ENCODE data around the gene ZBED4. TPM values are rescaled to one million over a fixed set of nuclear protein-coding genes. Genes with fewer than 3 reads are reported as not detected.
A peak's percentile ranks its signal among the peaks of the same experiment; 100 is the strongest.

Gene ZBED4
- total RNA-seq, 1 donor from 2014 or later, result 22.7 TPM

DNA sequence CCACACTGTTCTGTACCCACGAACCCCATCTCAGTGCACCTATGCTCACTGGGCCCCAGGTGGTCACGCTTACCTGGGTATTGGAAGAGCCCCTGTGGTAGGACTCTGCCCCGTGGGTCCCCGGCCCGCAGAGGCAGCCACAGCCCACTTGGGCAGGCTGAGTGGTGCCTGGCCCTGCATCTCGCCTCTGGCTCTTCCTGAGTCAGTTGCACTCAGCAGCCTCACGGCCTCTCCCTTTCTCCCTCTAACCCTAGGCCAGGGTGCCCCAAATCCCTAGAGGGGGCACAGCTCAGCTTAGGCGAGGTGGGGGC, 74.5 kb downstream of the ZBED4 start:
- Mint-ChIP-seq H3K9me3 (ENCODE audit: unreplicated experiment) (peaks cover 3% of the 10 kb centered on the region), H3K27me3 (ENCODE audit: low read depth, unreplicated experiment) (peaks cover 18% of the 10 kb centered on the region), H3K4me1 (ENCODE audit: low read depth, unreplicated experiment) (no peaks in the 10 kb centered on the region), H3K36me3 (ENCODE audit: low read depth, unreplicated experiment) (no peaks in the 10 kb centered on the region), H3K27ac (ENCODE audit: unreplicated experiment) (no peak overlapping the region), H3K4me3 (ENCODE audit: unreplicated experiment) (no peak overlapping the region)
- no peaks in the 10 kb centered on the region for H3K9me3 ChIP-seq (ENCODE audit: insufficient read depth, low read depth, low read length)
- H3K4me3 ChIP-seq (ENCODE audit: insufficient read depth, low read depth, low read length), result no peak overlapping the region
- no peak overlapping the region for H3K4me2 ChIP-seq (ENCODE audit: low read length)
- no peaks in the 10 kb centered on the region for H3K79me2 ChIP-seq (ENCODE audit: insufficient read depth, low read length)
- FAIRE-seq, result no peak
- no peaks in the 10 kb centered on the region for H3K27me3 ChIP-seq (ENCODE audit: insufficient read depth, low read length)
- H3K4me1 ChIP-seq (ENCODE audit: insufficient read depth, low read length), result no peaks in the 10 kb centered on the region
- H4K20me1 ChIP-seq (ENCODE audit: insufficient read depth, low read length), result no peaks in the 10 kb centered on the region
- DNase-seq (ENCODE audit: low read depth), result no peak
- H2AFZ ChIP-seq (ENCODE audit: low read depth, low read length), result no peak overlapping the region
- no peak for TF ChIP-seq EZH2 (IDR thresholded peaks at IDR 0.05; ENCODE audit: insufficient read depth, low read length)
- TF ChIP-seq, protein P1, sequence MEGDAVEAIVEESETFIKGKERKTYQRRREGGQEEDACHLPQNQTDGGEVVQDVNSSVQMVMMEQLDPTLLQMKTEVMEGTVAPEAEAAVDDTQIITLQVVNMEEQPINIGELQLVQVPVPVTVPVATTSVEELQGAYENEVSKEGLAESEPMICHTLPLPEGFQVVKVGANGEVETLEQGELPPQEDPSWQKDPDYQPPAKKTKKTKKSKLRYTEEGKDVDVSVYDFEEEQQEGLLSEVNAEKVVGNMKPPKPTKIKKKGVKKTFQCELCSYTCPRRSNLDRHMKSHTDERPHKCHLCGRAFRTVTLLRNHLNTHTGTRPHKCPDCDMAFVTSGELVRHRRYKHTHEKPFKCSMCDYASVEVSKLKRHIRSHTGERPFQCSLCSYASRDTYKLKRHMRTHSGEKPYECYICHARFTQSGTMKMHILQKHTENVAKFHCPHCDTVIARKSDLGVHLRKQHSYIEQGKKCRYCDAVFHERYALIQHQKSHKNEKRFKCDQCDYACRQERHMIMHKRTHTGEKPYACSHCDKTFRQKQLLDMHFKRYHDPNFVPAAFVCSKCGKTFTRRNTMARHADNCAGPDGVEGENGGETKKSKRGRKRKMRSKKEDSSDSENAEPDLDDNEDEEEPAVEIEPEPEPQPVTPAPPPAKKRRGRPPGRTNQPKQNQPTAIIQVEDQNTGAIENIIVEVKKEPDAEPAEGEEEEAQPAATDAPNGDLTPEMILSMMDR (IDR thresholded peaks at IDR 0.05; ENCODE audit: insufficient read depth, low read depth, low read length), result no peak
- H3K36me3 ChIP-seq (ENCODE audit: insufficient read depth, low read length), result peaks cover 2% of the 10 kb centered on the region
- H3K27ac ChIP-seq (ENCODE audit: low read depth, low read length), result no peak overlapping the region
- H3K9ac ChIP-seq (ENCODE audit: low read length), result no peak overlapping the region

DNA sequence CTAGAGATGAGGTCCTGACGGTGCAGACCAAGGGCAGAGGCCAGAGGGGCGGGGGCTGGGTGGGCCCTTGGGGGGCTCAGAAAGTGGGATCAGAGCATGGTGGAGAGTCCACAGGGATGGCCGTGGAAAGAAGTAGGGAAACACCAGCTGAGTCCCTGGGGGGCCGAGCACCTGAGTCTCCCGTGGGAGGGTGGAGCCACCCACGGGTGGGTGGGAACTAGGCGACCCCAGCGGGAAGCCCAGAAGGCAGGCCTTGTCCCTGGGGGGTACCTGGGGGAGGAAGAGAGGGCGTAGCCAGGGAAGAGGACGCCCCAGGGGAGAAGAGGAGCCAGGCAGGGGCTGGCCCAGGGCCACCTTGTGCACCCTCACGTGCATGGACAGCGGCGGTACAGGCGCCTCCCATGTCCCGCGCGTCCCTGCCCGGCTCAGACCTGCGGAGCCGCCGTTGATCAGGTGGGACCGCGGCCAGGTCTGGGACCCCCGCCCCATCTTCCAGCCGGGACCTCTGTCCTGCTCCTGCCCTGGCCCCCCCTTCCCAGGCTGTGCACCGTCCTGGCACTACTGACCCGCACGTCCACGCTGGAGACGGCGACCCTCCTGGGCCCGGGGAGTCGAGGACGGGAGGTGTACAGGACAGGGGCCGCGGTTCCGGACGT, 75.0 kb downstream of the ZBED4 start:
- H3K36me3 Mint-ChIP-seq (ENCODE audit: low read depth, unreplicated experiment), result no peaks in the 10 kb centered on the region
- no peak for DNase-seq (ENCODE audit: low read depth)
- Histone ChIP-seq H3K4me2 (ENCODE audit: low read length) (no peak overlapping the region), H3K9ac (ENCODE audit: low read length) (no peak overlapping the region), H3K27ac (ENCODE audit: low read depth, low read length) (no peak overlapping the region), H3K36me3 (ENCODE audit: insufficient read depth, low read length) (peaks cover 2% of the 10 kb centered on the region), H3K27me3 (ENCODE audit: insufficient read depth, low read length) (no peaks in the 10 kb centered on the region), H3K4me3 (ENCODE audit: insufficient read depth, low read depth, low read length) (no peak overlapping the region), H3K79me2 (ENCODE audit: insufficient read depth, low read length) (no peaks in the 10 kb centered on the region), H4K20me1 (ENCODE audit: insufficient read depth, low read length) (no peaks in the 10 kb centered on the region), H3K9me3 (ENCODE audit: insufficient read depth, low read depth, low read length) (no peaks in the 10 kb centered on the region), H3K4me1 (ENCODE audit: insufficient read depth, low read length) (no peaks in the 10 kb centered on the region), H2AFZ (ENCODE audit: low read depth, low read length) (no peak overlapping the region)
- peaks cover 19% of the 10 kb centered on the region for H3K27me3 Mint-ChIP-seq (ENCODE audit: low read depth, unreplicated experiment)
- no peak for TF ChIP-seq EZH2 (IDR thresholded peaks at IDR 0.05; ENCODE audit: insufficient read depth, low read length)
- TF ChIP-seq, protein P1 (IDR thresholded peaks at IDR 0.05; ENCODE audit: insufficient read depth, low read depth, low read length), result no peak
- FAIRE-seq, result no peak
- H3K4me1 Mint-ChIP-seq (ENCODE audit: low read depth, unreplicated experiment), result no peaks in the 10 kb centered on the region
- no peak overlapping the region for H3K4me3 Mint-ChIP-seq (ENCODE audit: unreplicated experiment)
- no peak overlapping the region for H3K27ac Mint-ChIP-seq (ENCODE audit: unreplicated experiment)
- peaks cover 3% of the 10 kb centered on the region for H3K9me3 Mint-ChIP-seq (ENCODE audit: unreplicated experiment)

DNA sequence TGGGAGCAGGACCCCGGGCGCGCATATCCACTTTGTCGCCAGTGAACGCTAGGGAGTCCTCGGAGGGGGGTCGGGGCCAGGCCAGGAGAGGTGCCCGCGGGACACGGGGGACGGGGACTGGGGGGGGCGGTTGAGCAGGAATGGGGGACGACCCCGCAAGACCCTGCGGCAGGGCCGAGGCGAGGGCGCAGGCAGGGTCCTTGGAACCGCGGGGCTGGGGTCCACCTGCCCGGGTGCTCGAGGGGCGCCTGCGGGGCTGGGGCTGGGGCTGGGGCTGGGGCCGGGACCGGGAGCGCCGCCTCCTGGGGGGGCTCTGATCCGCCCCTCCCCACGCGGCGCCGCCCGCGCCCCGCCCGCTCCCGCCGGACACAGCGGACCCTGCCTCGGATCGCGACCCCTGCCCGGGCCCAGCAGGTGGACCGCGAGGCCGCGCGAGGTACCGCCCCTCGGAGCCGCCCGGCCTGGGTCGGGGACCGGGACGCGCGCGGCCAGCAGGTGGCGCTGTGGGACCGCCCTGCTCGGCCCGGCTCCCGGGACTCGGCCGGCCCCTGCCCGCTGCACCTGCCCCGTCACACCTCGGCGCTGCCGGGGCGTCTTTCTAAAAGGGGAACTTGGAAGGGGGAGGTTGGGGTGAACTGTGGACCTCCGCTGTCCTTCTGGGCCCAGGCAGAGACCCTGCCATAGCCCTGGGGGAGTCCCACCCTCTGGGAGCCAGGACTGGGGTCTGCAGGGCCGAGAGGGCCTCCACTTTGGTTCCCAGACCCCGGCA, 75.8 kb downstream of the ZBED4 start:
- Histone ChIP-seq H4K20me1 (ENCODE audit: insufficient read depth, low read length) (no peaks in the 10 kb centered on the region), H3K27ac (ENCODE audit: low read depth, low read length) (no peak overlapping the region), H3K9me3 (ENCODE audit: insufficient read depth, low read depth, low read length) (no peaks in the 10 kb centered on the region), H3K36me3 (ENCODE audit: insufficient read depth, low read length) (peaks cover 2% of the 10 kb centered on the region), H3K4me3 (ENCODE audit: insufficient read depth, low read depth, low read length) (no peak overlapping the region), H3K27me3 (ENCODE audit: insufficient read depth, low read length) (no peaks in the 10 kb centered on the region), H3K4me2 (ENCODE audit: low read length) (no peak overlapping the region), H3K4me1 (ENCODE audit: insufficient read depth, low read length) (peaks cover 3% of the 10 kb centered on the region), H3K79me2 (ENCODE audit: insufficient read depth, low read length) (no peaks in the 10 kb centered on the region), H2AFZ (ENCODE audit: low read depth, low read length) (no peak overlapping the region), H3K9ac (ENCODE audit: low read length) (no peak overlapping the region)
- no peaks in the 10 kb centered on the region for H3K36me3 Mint-ChIP-seq (ENCODE audit: low read depth, unreplicated experiment)
- FAIRE-seq, result no peak
- H3K27ac Mint-ChIP-seq (ENCODE audit: unreplicated experiment), result no peak overlapping the region
- DNase-seq (ENCODE audit: low read depth), result no peak
- H3K9me3 Mint-ChIP-seq (ENCODE audit: unreplicated experiment), result peaks cover 3% of the 10 kb centered on the region
- TF ChIP-seq EZH2 (IDR thresholded peaks at IDR 0.05; ENCODE audit: insufficient read depth, low read length), result no peak
- TF ChIP-seq, protein P1 (IDR thresholded peaks at IDR 0.05; ENCODE audit: insufficient read depth, low read depth, low read length), result peak; percentile 29
- H3K4me1 Mint-ChIP-seq (ENCODE audit: low read depth, unreplicated experiment), result no peaks in the 10 kb centered on the region
- H3K27me3 Mint-ChIP-seq (ENCODE audit: low read depth, unreplicated experiment), result peaks cover 19% of the 10 kb centered on the region
- H3K4me3 Mint-ChIP-seq (ENCODE audit: unreplicated experiment), result no peak overlapping the region

Data from astrocyte (in vitro differentiated cells and primary cell).